K562 (cell line): ENCODE data around the gene NIPBL.

ENCODE experiments used
- AFF4 ChIP-seq: sonication (generic); formaldehyde crosslinking; IDR thresholded peaks from 2 replicates; pipeline ENCODE4 v1.8.0; 2023; ENCODE audit warnings: mild to moderate bottlenecking, missing genetic modification reagents
- BACH1 ChIP-seq: fragments of 200-800 bp; sonication (Bioruptor generic); IDR thresholded peaks from 2 replicates; pipeline ENCODE4 v1.6.1; 2016; ENCODE audit warnings: missing genetic modification characterization, missing compliant biosample characterization
- CBX5 ChIP-seq: IDR thresholded peaks from 2 replicates; pipeline ENCODE4 v1.6.1; 2014; ENCODE audit warnings: low read depth, borderline replicate concordance
- CREM ChIP-seq: IDR thresholded peaks from 2 replicates; pipeline ENCODE4 v1.6.1; 2014; ENCODE audit warnings: antibody characterized with exemption, low read depth
- CTCF ChIP-seq, 3 experiments: IDR thresholded peaks in 2 of 3; conservative IDR thresholded peaks in 1 of 3; 2 replicates each; pipeline ENCODE4 v1.5.1; 2011 to 2012; ENCODE audit warnings: low read length in 3 of 3, mild to moderate bottlenecking in 3 of 3, control low read depth in 2 of 3, improper control_type of control experiment in 1 of 3, inconsistent platforms in 1 of 3, low read depth in 1 of 3, mixed read lengths in 1 of 3, moderate library complexity in 1 of 3; ENCODE audit not compliant: insufficient read depth in 2 of 3
- FOXK2 ChIP-seq, 2 experiments: fragments of 450-650 bp; IDR thresholded peaks in 1 of 2; conservative IDR thresholded peaks in 1 of 2; 2 replicates each; pipeline ENCODE4 v1.6.1; 2016; ENCODE audit warnings: low read depth in 2 of 2, mild to moderate bottlenecking in 1 of 2
- GABPA ChIP-seq: fragments of 200-800 bp; sonication (Bioruptor generic); conservative IDR thresholded peaks from 2 replicates; pipeline ENCODE4 v1.6.1; 2016; ENCODE audit warnings: low read depth, missing genetic modification characterization, missing compliant biosample characterization
- MAX ChIP-seq: sonication (generic); formaldehyde crosslinking; IDR thresholded peaks from 2 replicates; pipeline ENCODE4 v1.9.0; 2022; ENCODE audit warnings: mild to moderate bottlenecking, missing genetic modification reagents
- SMC3 ChIP-seq: conservative IDR thresholded peaks from 2 replicates; pipeline ENCODE4 v1.6.1; 2011; ENCODE audit warnings: low read depth, low read length, improper control_type of control experiment; ENCODE audit not compliant: insufficient read depth
- ZNF316 ChIP-seq: fragments of 450-650 bp; IDR thresholded peaks from 2 replicates; pipeline ENCODE4 v1.6.1; 2016
- ZNF347 ChIP-seq: fragments of 450-650 bp; formaldehyde crosslinking; IDR thresholded peaks from 2 replicates; pipeline ENCODE4 v1.4.0; 2020; ENCODE audit warnings: low read depth, mild to moderate bottlenecking, moderate library complexity

GRCh38 chr5:36935805-36936204 lies 59.2 kb downstream of the NIPBL start:
- no peak for TF ChIP-seq SMC3
- no peak for TF ChIP-seq CTCF (IDR thresholded peaks at IDR 0.05 in 2 of 3, conservative IDR thresholded peaks at IDR 0.05 in 1 of 3; ENCODE audit: insufficient read depth in 2 of 3, low read depth in 1 of 3, low read length in 3 of 3)
- no peak for TF ChIP-seq ZNF316
- TF ChIP-seq CREM = no peak
- no peak for TF ChIP-seq MAX (CRISPR knock-in tag)
- no peak for TF ChIP-seq ZNF347 (CRISPR knock-in tag)
- TF ChIP-seq FOXK2 (conservative IDR thresholded peaks at IDR 0.05 in 1 of 2, IDR thresholded peaks at IDR 0.05 in 1 of 2; ENCODE audit: low read depth in 2 of 2) = no peak
- no peak for TF ChIP-seq CBX5
- no peak for TF ChIP-seq AFF4 (CRISPR knock-in tag)
- no peak for TF ChIP-seq GABPA (tag)
- no peak for TF ChIP-seq BACH1 (tag)
